ENCODE data around the gene CLN3. TPM values are rescaled to one million over a fixed set of nuclear protein-coding genes. Genes with fewer than 3 reads are reported as not detected.

The CLN3 gene
- total RNA-seq, result 79.9 TPM
- long read RNA-seq, transcript CLN3-205 (15 exons, 1,876 nt), result major isoform, 41 of 99 reads
- long read RNA-seq, transcript CLN3-244 (16 exons, 3,832 nt), result minor isoform, 32 of 99 reads
- long read RNA-seq, partial matches to known transcripts, result 11 of 99 reads
- long read RNA-seq, other reads (novel, unspliced or antisense), result 10 of 99 reads

- TF ChIP-seq CTCF (IDR thresholded peaks at IDR 0.05), result no peak
- ATAC-seq, result peak; percentile 94 to 96
- H3K4me1 ChIP-seq, result peaks cover 33% of the 10 kb centered on the region
Measured at GRCh38 chr16:28491970-28492474, at the start of gene CLN3. CLN3 (minus strand) TSS chr16:28492074; CDS start chr16:28491759, 315 bp downstream.

GRCh38 chr16:28540346-28540745 is 48.5 kb upstream of the CLN3 start:
- no peak for TF ChIP-seq CTCF (IDR thresholded peaks at IDR 0.05)
- peaks cover 34% of the 10 kb centered on the region for H3K4me1 ChIP-seq
- peaks cover 15% of the 10 kb centered on the region for H3K36me3 ChIP-seq
- H3K4me3 ChIP-seq, result no peak overlapping the region
- no peak for DNase-seq
- H3K27me3 ChIP-seq (ENCODE audit: low read depth), result no peaks in the 10 kb centered on the region
- no peaks in the 10 kb centered on the region for H3K9me3 ChIP-seq
- ATAC-seq, result no peak
- peak overlapping the region; percentile 46 for H3K27ac ChIP-seq
- intact Hi-C loops (cut with DNase I), result no loop called here

More at GRCh38 chr16:28491970-28492474, at the start of gene CLN3:
- peak within 1 kb of the TSS; percentile 98 for H3K27ac ChIP-seq
- peak; percentile 95 for DNase-seq
- no peaks in the 10 kb centered on the region for H3K27me3 ChIP-seq (ENCODE audit: low read depth)
- no peaks in the 10 kb centered on the region for H3K9me3 ChIP-seq
- H3K36me3 ChIP-seq, result peaks cover 30% of the 10 kb centered on the region
- intact Hi-C loops (cut with DNase I), result no loop called here
- H3K4me3 ChIP-seq, result peak within 1 kb of the TSS; percentile 99

- peak within 1 kb of the TSS; percentile 92 for H3K27ac ChIP-seq
- H3K4me1 ChIP-seq, result peaks cover 48% of the 10 kb centered on the region
- H3K9me3 ChIP-seq, result no peaks in the 10 kb centered on the region
- ATAC-seq, result peak; percentile 94 to 97
- H3K27me3 ChIP-seq (ENCODE audit: low read depth), result no peaks in the 10 kb centered on the region
- no peak for TF ChIP-seq CTCF (IDR thresholded peaks at IDR 0.05)
- peak within 1 kb of the TSS; percentile 73 for H3K4me3 ChIP-seq
- DNase-seq, result peak; percentile 89
- intact Hi-C loops (cut with DNase I), result no loop called here
- H3K36me3 ChIP-seq, result peaks cover 15% of the 10 kb centered on the region
Measured at GRCh38 chr16:28538733-28539596, 47.1 kb upstream of the CLN3 start, which contains the start of gene NUPR1. NUPR1 (minus strand) TSS chr16:28538974; CDS start chr16:28538907, 67 bp downstream.

- intact Hi-C loops (cut with DNase I), result no loop called here
- no peaks in the 10 kb centered on the region for H3K27me3 ChIP-seq (ENCODE audit: low read depth)
- H3K4me3 ChIP-seq, result peak overlapping the region; percentile 73
- ATAC-seq (peak in 1 of 2 donors; percentile 33), DNase-seq (peak; percentile 55)
- peaks cover 15% of the 10 kb centered on the region for H3K36me3 ChIP-seq
- no peaks in the 10 kb centered on the region for H3K9me3 ChIP-seq
- peaks cover 55% of the 10 kb centered on the region for H3K4me1 ChIP-seq
- no peak for TF ChIP-seq CTCF (IDR thresholded peaks at IDR 0.05)
- peak overlapping the region; percentile 92 for H3K27ac ChIP-seq
Measured at GRCh38 chr16:28537964-28538732, 46.3 kb upstream of the CLN3 start.

- intact Hi-C loops (cut with DNase I), result no loop called here
- ATAC-seq, result no peak
- Histone ChIP-seq H3K27me3 (ENCODE audit: low read depth) (no peaks in the 10 kb centered on the region), H3K4me1 (peaks cover 61% of the 10 kb centered on the region), H3K27ac (peak overlapping the region; percentile 53), H3K4me3 (peak overlapping the region; percentile 73), H3K36me3 (peaks cover 15% of the 10 kb centered on the region), H3K9me3 (no peaks in the 10 kb centered on the region)
- no peak for DNase-seq
- no peak for TF ChIP-seq CTCF (IDR thresholded peaks at IDR 0.05)
Measured at GRCh38 chr16:28537076-28537475, 45.2 kb upstream of the CLN3 start.
